Tongue (tissue), 2 donors: Measurements from ENCODE around the gene INPP4A. TPM values are rescaled to one million over a fixed set of nuclear protein-coding genes. Genes with fewer than 3 reads are reported as not detected.

Source experiments
- DNase-seq: peaks from one replicate; pipeline ENCODE4 v3.0.0-alpha.2; 2015
- total RNA-seq: library from RNA; depleted of rRNA; stranded (reverse); fragments of >200 nt; gene quantifications from one replicate; pipeline ENCODE4 v1.2.3, GENCODE V29; 2014

Gene INPP4A
- total RNA-seq, 1 donor from 2014 or later = 26.1 TPM

- DNase-seq = peak; percentile 56
These were observed 31.7 kb downstream of the INPP4A start for GRCh38 chr2:98476192-98476868.

GRCh38 chr2:98477036-98477435, 32.4 kb downstream of the INPP4A start:
- DNase-seq = no peak

DNA sequence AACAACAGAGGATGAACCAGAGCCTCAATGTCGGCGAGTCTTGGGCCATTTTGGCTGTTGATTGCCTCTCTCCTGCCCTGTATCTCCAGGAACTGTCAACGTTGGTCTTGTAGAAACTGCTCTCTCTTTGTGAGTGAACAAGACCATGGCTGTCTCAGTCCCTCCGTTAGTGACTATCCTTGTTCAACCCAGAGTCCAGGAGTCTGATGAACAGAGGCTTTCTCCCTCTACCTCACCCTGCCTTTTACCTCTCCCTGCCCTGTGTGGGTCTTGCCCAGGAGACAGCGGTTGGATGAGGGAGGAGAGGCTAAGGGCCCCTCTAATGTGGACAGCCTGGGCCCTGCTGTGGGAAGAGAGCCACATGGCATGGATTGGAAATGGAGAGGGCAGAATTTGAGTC, 32.8 kb downstream of the INPP4A start:
- no peak for DNase-seq

DNA sequence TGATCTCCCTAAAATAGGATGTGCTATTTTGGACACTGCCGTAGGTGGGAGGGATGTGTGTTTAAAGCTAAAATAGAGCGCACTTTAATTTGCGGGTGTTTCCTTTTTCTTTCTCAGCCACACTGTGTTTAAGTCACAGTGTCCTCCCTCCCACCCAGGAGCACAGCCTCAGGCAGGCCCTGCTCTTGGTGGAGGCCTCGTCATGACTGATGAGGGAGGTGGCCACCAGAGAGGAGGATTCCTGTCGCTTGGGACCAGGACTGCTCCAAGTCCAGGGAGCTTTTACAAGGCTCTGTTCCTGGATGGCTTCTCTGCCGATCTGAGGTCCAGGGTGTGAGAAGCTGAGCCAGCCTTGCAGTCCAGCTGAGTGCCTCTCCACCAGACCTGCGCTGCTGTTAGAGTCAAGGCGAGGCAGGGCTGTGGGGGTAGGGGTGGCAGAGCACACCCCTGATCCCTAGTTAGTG, 33.5 kb downstream of the INPP4A start:
- DNase-seq = no peak

GRCh38 chr2:98478907-98479306, 34.2 kb downstream of the INPP4A start:
- no peak for DNase-seq

DNA sequence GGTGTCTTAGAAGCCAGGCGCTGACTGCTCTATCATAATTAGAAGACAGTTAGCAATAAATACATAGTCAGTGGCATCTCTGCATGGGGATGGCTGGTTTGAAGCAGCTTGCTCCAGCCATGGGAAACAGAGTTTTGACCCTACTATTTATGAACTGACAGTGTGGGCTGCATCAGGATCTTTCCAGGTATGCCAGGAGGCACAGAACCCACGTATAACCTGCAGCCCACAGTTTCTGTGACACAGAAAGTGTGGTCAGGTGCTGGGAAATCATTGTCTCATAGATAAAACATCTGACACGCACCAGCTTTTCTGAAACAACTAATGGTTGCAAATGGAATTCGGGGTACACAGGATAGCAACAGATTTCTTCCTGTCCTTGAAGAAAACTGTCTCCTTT, 34.7 kb downstream of the INPP4A start:
- no peak for DNase-seq

- DNase-seq = peak; percentile 78
These were observed 35.4 kb downstream of the INPP4A start for GRCh38 chr2:98479959-98480524.

DNA sequence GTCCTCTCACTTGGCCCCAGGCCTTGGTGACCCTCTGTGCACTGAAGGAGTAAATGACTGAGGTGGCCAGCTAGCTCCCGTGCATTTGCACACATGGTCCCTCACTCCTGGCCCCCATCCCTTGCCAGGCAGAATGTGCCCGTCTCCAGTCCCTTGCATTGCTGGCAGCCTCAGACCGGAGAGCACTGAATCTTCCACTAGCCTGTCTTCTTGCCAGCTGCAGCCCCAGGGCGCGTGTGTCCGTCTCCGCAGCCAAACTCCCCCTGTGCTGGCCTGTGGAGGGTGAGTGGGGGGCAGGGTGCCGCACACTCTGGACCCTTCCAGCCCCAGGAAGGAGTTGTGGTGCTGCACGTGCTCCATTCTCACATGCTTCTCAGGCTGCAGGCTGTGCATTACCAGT, 35.9 kb downstream of the INPP4A start:
- DNase-seq = no peak

- DNase-seq = no peak
These were observed 37.7 kb downstream of the INPP4A start for GRCh38 chr2:98482362-98482761.

- DNase-seq = no peak
These were observed 38.7 kb downstream of the INPP4A start for GRCh38 chr2:98483257-98483861.

GRCh38 chr2:98484121-98484557, 39.5 kb downstream of the INPP4A start:
- DNase-seq = no peak

DNA sequence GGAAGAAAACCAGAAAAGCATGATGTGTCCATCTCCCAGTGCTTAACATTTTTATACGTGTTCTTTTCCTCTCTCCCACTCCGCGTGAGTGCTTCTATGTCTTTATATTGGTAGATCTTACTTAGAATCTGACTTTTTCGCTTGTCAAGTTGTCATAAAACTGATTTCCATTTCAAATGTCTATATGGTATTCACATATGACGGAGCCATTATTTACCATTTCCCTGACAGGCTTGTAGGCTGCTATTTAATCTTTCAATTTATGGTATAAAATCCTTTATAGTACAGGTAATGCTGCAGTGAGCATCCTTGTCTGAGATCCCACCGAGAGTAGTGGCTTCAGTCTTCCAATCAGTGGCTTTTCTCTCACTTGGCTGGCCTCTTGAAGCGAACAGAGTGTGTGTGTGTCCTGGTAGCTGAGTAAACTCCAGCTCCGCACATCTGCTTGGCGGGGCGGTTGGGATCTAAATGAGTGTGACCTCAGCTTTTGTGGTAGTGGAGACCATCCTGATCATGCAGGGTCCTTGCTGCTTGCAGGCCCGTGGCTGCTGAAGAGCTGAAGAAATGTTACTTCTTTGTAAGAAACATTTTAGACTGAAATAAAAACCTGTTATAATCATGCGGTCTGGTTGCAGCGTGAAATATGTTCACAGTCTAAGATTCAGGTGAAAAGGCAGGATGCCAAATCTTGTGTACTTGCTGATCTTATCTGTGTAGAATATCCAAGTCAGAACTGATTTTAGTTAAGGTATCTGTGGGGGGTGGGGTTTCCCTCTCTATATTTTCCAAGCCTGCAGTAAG, 40.2 kb downstream of the INPP4A start:
- no peak for DNase-seq

GRCh38 chr2:98485453-98485755, 40.7 kb downstream of the INPP4A start:
- no peak for DNase-seq

DNA sequence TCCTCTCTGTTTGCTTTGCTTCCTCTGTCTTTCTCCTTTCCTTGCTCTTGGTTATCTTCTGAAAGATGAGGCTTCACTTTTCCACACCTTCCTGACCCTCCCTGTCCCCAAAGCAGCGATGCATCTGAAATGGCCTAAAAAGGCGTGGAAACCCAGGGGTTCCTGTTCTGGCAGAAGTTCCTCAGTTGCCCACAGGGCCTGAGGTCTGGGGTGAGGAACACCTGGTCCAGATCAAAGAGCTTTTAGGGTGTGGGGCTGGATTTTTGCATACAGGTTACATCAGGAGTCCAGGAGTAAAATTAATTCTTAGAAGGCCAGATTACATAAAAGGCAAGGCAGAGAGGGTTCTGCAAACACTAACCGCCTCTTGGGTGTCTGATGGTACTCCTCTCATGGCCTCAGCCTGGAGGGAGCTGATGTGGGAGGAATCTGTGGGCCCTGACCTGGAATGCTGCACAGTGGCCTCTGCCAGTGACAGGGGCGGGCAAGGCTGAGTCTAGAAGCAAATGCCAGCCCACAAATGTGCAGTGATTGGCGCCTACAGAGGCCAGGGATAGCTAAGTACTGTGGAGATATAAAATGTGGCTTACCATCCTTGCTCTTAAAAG, 41.8 kb downstream of the INPP4A start:
- no peak for DNase-seq

DNA sequence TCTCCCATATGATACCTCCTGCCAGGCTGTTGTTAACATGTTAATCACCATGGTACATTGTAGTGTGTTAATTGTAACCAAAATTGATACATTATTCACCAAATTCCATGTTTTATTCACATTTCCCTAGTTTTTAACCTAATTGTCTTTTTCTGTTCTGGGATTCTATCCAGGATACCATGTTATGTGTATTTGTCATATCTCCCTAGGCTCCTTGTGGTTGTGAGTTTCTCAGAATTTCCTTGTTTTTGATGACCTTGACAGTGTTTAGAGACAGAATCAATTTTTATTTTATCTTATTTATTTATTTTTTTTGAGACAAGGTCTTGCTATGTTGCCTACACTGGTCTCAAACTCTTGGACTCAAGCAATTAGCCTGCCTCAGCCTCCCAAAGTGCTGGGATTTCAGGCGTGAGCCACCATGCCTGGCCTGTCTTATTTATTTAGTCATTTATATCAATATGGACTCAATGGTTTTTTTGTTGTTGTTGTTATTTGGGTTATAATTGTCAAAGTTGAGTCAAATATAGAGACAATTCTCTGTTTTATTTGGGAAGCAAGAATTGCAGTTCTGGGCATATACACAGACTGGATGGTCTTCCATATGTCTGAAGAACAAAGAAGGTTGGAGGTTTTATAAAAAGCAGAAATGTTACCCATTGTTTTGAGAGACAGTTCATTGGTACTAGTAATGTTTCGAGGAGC, 42.6 kb downstream of the INPP4A start:
- no peak for DNase-seq

GRCh38 chr2:98487806-98488189, 43.1 kb downstream of the INPP4A start:
- DNase-seq = no peak

GRCh38 chr2:98488252-98488651, 43.6 kb downstream of the INPP4A start:
- no peak for DNase-seq

- no peak for DNase-seq
These were observed 44.8 kb downstream of the INPP4A start for GRCh38 chr2:98489486-98489885.

GRCh38 chr2:98489971-98490962, 45.6 kb downstream of the INPP4A start:
- peak; percentile 19 for DNase-seq

DNA sequence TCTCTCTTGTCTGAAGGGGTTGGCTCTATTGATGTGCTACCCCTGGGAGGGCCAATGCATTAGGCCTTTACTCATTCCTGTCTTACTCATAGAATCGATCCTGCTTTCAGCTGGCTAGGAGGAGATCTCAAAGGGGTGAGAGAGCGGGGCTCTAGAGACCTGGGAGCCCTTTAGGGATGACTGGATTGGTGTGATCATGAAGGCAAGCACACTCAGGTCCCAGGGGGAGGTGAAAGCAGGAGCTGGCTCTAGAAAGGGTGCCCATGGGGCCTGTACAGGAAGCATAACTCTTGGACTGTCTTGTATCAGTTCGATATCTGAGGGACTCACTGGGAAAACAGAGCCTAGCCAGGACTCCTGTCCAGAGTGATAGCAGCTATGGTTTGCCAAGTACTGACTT, 47.8 kb downstream of the INPP4A start:
- DNase-seq = no peak

GRCh38 chr2:98494699-98495098, 50.0 kb downstream of the INPP4A start:
- no peak for DNase-seq
